ENCODE measurements around the gene RETREG1. TPM values are rescaled to one million over a fixed set of nuclear protein-coding genes. Genes with fewer than 3 reads are reported as not detected.

Gene RETREG1
- total and polyA plus RNA-seq, 11 donors = 24.5 to 219 (median 169) TPM

- DNase-seq = no peak
Observed at GRCh38 chr5:16573401-16573800, 43.4 kb downstream of the RETREG1 start.

GRCh38 chr5:16572289-16573015 lies 44.3 kb downstream of the RETREG1 start:
- TF ChIP-seq POLR2A (IDR thresholded peaks at IDR 0.05) (no peak), CTCF (IDR thresholded peaks at IDR 0.05) (no peak)
- 92 to 95% (median 94%) methylated on average over 19 of the region's 19 CpGs for WGBS, 4 donors
- Histone ChIP-seq H3K9me3 (no peaks in the 10 kb centered on the region), H3K4me1 (peaks cover 0 to 24% (median 10%) of the 10 kb centered on the region in 12 donors), H3K4me3 (no peak overlapping the region), H3K36me3 (peaks cover 0 to 5% (median 0%) of the 10 kb centered on the region in 9 donors), H3K27ac (no peak overlapping the region), H3K27me3 (no peaks in the 10 kb centered on the region)
- ATAC-seq (no peak), DNase-seq (no peak)
- intact Hi-C loops (cut with DNase I) = no loop called here

More at GRCh38 chr5:16573401-16573800, 43.4 kb downstream of the RETREG1 start:
- no peak overlapping the region for H3K27ac ChIP-seq
- peaks cover 0 to 5% (median 0%) of the 10 kb centered on the region in 9 donors for H3K36me3 ChIP-seq
- 67 to 88% (median 76%) methylated on average over 2 of the region's 2 CpGs for WGBS, 4 donors
- H3K9me3 ChIP-seq = no peaks in the 10 kb centered on the region
- H3K27me3 ChIP-seq = no peaks in the 10 kb centered on the region
- intact Hi-C loops (cut with DNase I) = no loop called here
- H3K4me1 ChIP-seq = peaks cover 0 to 24% (median 10%) of the 10 kb centered on the region in 12 donors
- ATAC-seq = no peak
- no peak overlapping the region for H3K4me3 ChIP-seq
- TF ChIP-seq POLR2A (IDR thresholded peaks at IDR 0.05) (no peak), CTCF (IDR thresholded peaks at IDR 0.05) (no peak)

GRCh38 chr5:16571016-16571415 lies 45.8 kb downstream of the RETREG1 start:
- no peak for ATAC-seq
- 62 to 86% (median 80%) methylated on average over 4 of the region's 4 CpGs for WGBS, 4 donors
- Histone ChIP-seq H3K27me3 (no peaks in the 10 kb centered on the region), H3K36me3 (peaks cover 0 to 5% (median 0%) of the 10 kb centered on the region in 9 donors), H3K27ac (no peak overlapping the region), H3K4me1 (peaks cover 0 to 24% (median 10%) of the 10 kb centered on the region in 12 donors), H3K4me3 (no peak overlapping the region), H3K9me3 (no peaks in the 10 kb centered on the region)
- TF ChIP-seq CTCF (IDR thresholded peaks at IDR 0.05) (no peak), POLR2A (IDR thresholded peaks at IDR 0.05) (no peak)
- intact Hi-C loops (cut with DNase I) = no loop called here
- no peak for DNase-seq

GRCh38 chr5:16570121-16570815 lies 46.5 kb downstream of the RETREG1 start:
- no peak for DNase-seq
- intact Hi-C loops (cut with DNase I) = no loop called here
- H3K4me3 ChIP-seq = no peak overlapping the region

More at GRCh38 chr5:16570121-16570815, 46.5 kb downstream of the RETREG1 start:
- no peak for ATAC-seq
- no peaks in the 10 kb centered on the region for H3K27me3 ChIP-seq
- H3K9me3 ChIP-seq = no peaks in the 10 kb centered on the region
- H3K36me3 ChIP-seq = peaks cover 0 to 5% (median 0%) of the 10 kb centered on the region in 9 donors
- TF ChIP-seq CTCF (IDR thresholded peaks at IDR 0.05) = no peak
- TF ChIP-seq POLR2A (IDR thresholded peaks at IDR 0.05) = no peak
- 73 to 90% (median 82%) methylated on average over 3 of the region's 3 CpGs for WGBS, 4 donors
- H3K4me1 ChIP-seq = peaks cover 0 to 25% (median 10%) of the 10 kb centered on the region in 12 donors
- H3K27ac ChIP-seq = peak overlapping the region in 1 of 12 donors; percentile 62

Data from heart left ventricle (tissue), 16 donors.